SK-N-SH (cell line): Measurements from ENCODE around the gene MBD2. TPM values are rescaled to one million over a fixed set of nuclear protein-coding genes. Genes with fewer than 3 reads are reported as not detected.

Experiments used
- CTCF ChIA-PET: fragments of 300-600, 350-600 bp; formaldehyde crosslinking; extraction: SDS; loops from one replicate; lab custom pipeline; 2021; lab: Yijun Ruan, JAX
- POLR2A ChIA-PET: fragments of 350-600 bp; sonication (Branson Sonifier 250); formaldehyde crosslinking; extraction: SDS; loops from one replicate; lab custom pipeline; 2020; ENCODE audit warnings: antibody characterized with exemption, inconsistent platforms; lab: Yijun Ruan, JAX
- DNase-seq: peaks from one replicate; pipeline ENCODE4 v3.0.0; 2012
- H2AFZ ChIP-seq: fragments of 200-600 bp; sonication (generic); 2 replicates; pipeline ENCODE4 v1.8.1; 2016; ENCODE audit warnings: antibody characterized with exemption, mild to moderate bottlenecking, low read depth
- H3F3A ChIP-seq: fragments of 200-600 bp; sonication (generic); replicated peaks from 2 replicates; pipeline ENCODE3; 2016; ENCODE audit warnings: antibody characterized with exemption, mild to moderate bottlenecking; ENCODE audit not compliant: insufficient read depth
- H3K27ac ChIP-seq, 2 experiments: fragments of 200-500 bp in 1 of 2; fragments of 200-600 bp in 1 of 2; sonication (Bioruptor generic) in 1 of 2; sonication (generic), shearing (Covaris generic) in 1 of 2; 2 replicates each; pipeline versions ENCODE4 v1.5.1 to v1.6.1; 2014 to 2016; ENCODE audit warnings: low read depth in 2 of 2, inconsistent platforms in 1 of 2, low read length in 1 of 2, mild to moderate bottlenecking in 1 of 2, mixed read lengths in 1 of 2
- H3K27me3 ChIP-seq: fragments of 200-600 bp; sonication (generic), shearing (Covaris generic); 2 replicates; pipeline ENCODE4 v1.6.1; 2016; ENCODE audit warnings: mixed run types; ENCODE audit not compliant: insufficient read depth
- H3K36me3 ChIP-seq, 2 experiments: fragments of 200-500 bp in 1 of 2; fragments of 200-600 bp in 1 of 2; sonication (Bioruptor generic) in 1 of 2; sonication (generic) in 1 of 2; replicated peaks in 1 of 2; 2 replicates each; pipeline versions ENCODE3 to v1.5.1; 2014 to 2016; ENCODE audit warnings: low read length in 1 of 2, mild to moderate bottlenecking in 1 of 2; ENCODE audit not compliant: insufficient read depth in 2 of 2, control insufficient read depth in 1 of 2
- H3K4me1 ChIP-seq, 2 experiments: fragments of 200-500 bp in 1 of 2; fragments of 200-600 bp in 1 of 2; sonication (Bioruptor generic) in 1 of 2; sonication (generic), shearing (Covaris generic) in 1 of 2; 2 replicates each; pipeline versions ENCODE4 v1.5.1 to v1.6.1; 2014 to 2016; ENCODE audit warnings: low read depth in 1 of 2, low read length in 1 of 2, mixed run types in 1 of 2; ENCODE audit not compliant: insufficient read depth in 2 of 2, control insufficient read depth in 1 of 2
- H3K4me2 ChIP-seq: fragments of 200-600 bp; sonication (generic), shearing (Covaris generic); 2 replicates; pipeline ENCODE4 v1.6.1; 2017; ENCODE audit warnings: mixed run types
- H3K4me3 ChIP-seq, 2 experiments: fragments of 200-500 bp in 1 of 2; fragments of 200-600 bp in 1 of 2; sonication (Bioruptor generic) in 1 of 2; sonication (generic), shearing (Covaris generic) in 1 of 2; 2 replicates each; pipeline versions ENCODE4 v1.5.1 to v1.8.1; 2014 to 2016; ENCODE audit warnings: low read depth in 2 of 2, inconsistent platforms in 1 of 2, low read length in 1 of 2, mild to moderate bottlenecking in 1 of 2, mixed read lengths in 1 of 2, moderate library complexity in 1 of 2
- H3K79me2 ChIP-seq: fragments of 200-600 bp; sonication (generic); 2 replicates; pipeline ENCODE4 v1.8.1; 2017; ENCODE audit warnings: mild to moderate bottlenecking; ENCODE audit not compliant: insufficient read depth
- H3K9ac ChIP-seq: fragments of 200-600 bp; sonication (generic); 2 replicates; pipeline ENCODE4 v1.6.1; 2017; ENCODE audit warnings: mixed run types
- H3K9me2 ChIP-seq: fragments of 200-600 bp; sonication (generic); 2 replicates; pipeline ENCODE4 v1.6.1; 2017; ENCODE audit warnings: mixed run types
- H3K9me3 ChIP-seq: fragments of 200-600 bp; sonication (generic); 2 replicates; pipeline ENCODE4 v1.6.1; 2017; ENCODE audit warnings: mixed run types, mild to moderate bottlenecking, moderate library complexity
- H4K20me1 ChIP-seq: fragments of 200-600 bp; sonication (generic); 2 replicates; pipeline ENCODE4 v1.6.1; 2017; ENCODE audit warnings: mild to moderate bottlenecking, mixed run types; ENCODE audit not compliant: insufficient read depth
- CTCF ChIP-seq: fragments of 200-600 bp; sonication (generic); IDR thresholded peaks from 2 replicates; pipeline ENCODE4 v1.6.1; 2017; ENCODE audit warnings: antibody characterized with exemption, mild to moderate bottlenecking, moderate library complexity
- FOSL2 ChIP-seq: IDR thresholded peaks from 2 replicates; pipeline ENCODE4 v1.4.0; 2012; ENCODE audit warnings: low read depth, mild to moderate bottlenecking, moderate library complexity, borderline replicate concordance
- FOXJ3 ChIP-seq: sonication (generic); formaldehyde crosslinking; IDR thresholded peaks from 2 replicates; pipeline ENCODE4 v1.5.1; 2020; ENCODE audit warnings: mild to moderate bottlenecking, missing genetic modification reagents
- IRF3 ChIP-seq: fragments of 150-350 bp; IDR thresholded peaks from 2 replicates; pipeline ENCODE4 v1.6.1; 2016; ENCODE audit warnings: mild to moderate bottlenecking, low read depth, low read length
- MAX ChIP-seq: IDR thresholded peaks from 2 replicates; pipeline ENCODE4 v1.4.0; 2012; ENCODE audit warnings: low read depth
- NFIC ChIP-seq: IDR thresholded peaks from 2 replicates; pipeline ENCODE4 v1.4.0; 2012; ENCODE audit warnings: borderline replicate concordance
- NRF1 ChIP-seq: IDR thresholded peaks from 2 replicates; pipeline ENCODE4 v1.6.1; 2012; ENCODE audit warnings: low read depth, mild to moderate bottlenecking, low read length
- PBX3 ChIP-seq: IDR thresholded peaks from 2 replicates; pipeline ENCODE4; 2012
- RAD21 ChIP-seq: IDR thresholded peaks from 2 replicates; pipeline ENCODE4 v1.6.1; 2012; ENCODE audit warnings: mild to moderate bottlenecking, low read length
- REST ChIP-seq: IDR thresholded peaks from 2 replicates; pipeline ENCODE4 v1.6.1; 2012; ENCODE audit warnings: mild to moderate bottlenecking, low read depth, low read length, moderate library complexity
- RFX5 ChIP-seq: IDR thresholded peaks from 2 replicates; pipeline ENCODE4 v1.6.1; 2012; ENCODE audit warnings: mild to moderate bottlenecking, improper control_type of control experiment, low read length
- RXRA ChIP-seq: IDR thresholded peaks from 2 replicates; pipeline ENCODE4 v1.4.0; 2012; ENCODE audit warnings: low read depth, mild to moderate bottlenecking, borderline replicate concordance
- SIN3A ChIP-seq: IDR thresholded peaks from 2 replicates; pipeline ENCODE4 v1.6.1; 2012; ENCODE audit warnings: low read depth, mild to moderate bottlenecking, low read length, moderate library complexity, borderline replicate concordance
- TAF1 ChIP-seq: IDR thresholded peaks from 2 replicates; pipeline ENCODE4 v1.6.1; 2012; ENCODE audit warnings: low read depth, mild to moderate bottlenecking, low read length, moderate library complexity, borderline replicate concordance
- TCF12 ChIP-seq: IDR thresholded peaks from 2 replicates; pipeline ENCODE4 v1.4.0; 2012
- TEAD4 ChIP-seq: IDR thresholded peaks from 2 replicates; pipeline ENCODE4 v1.4.0; 2012; ENCODE audit warnings: mild to moderate bottlenecking, borderline replicate concordance; ENCODE audit not compliant: insufficient read depth
- USF1 ChIP-seq: IDR thresholded peaks from 2 replicates; pipeline ENCODE4 v1.4.0; 2012; ENCODE audit warnings: low read depth, borderline replicate concordance
- YY1 ChIP-seq: IDR thresholded peaks from 2 replicates; pipeline ENCODE4 v1.4.0; 2012; ENCODE audit warnings: low read depth, mild to moderate bottlenecking
- WGBS: methylation state at CpG from one replicate; pipeline ENCODE4 v1.1.6; 2017; ENCODE audit warnings: low lambda C conversion rate; 5-methylcytosine and 5-hydroxymethylcytosine counted together
- polyA plus RNA-seq, 3 experiments: library from polyadenylated mRNA; depleted of rRNA; stranded (reverse); fragments of >200 nt; gene quantifications; 2 replicates each; pipeline ENCODE4 v1.2.3, GENCODE V29; 2012

MBD2 gene
- polyA plus RNA-seq, 1 of the 3 experiments (the other 2 are of a cell fraction) = 12.5 TPM

- CTCF ChIA-PET = interaction anchor here (0.7 to 1.4 kb wide), 3 partner anchors 33 to 1633 kb away, joined by 4 read pairs; no protein-coding TSS in a partner anchor
- Histone ChIP-seq H3K27me3 (no peaks in the 10 kb centered on the region), H3K27ac (no peak overlapping the region), H3K9me3 (no peaks in the 10 kb centered on the region), H3K4me1 (peaks cover 0 to 18% of the 10 kb centered on the region in 2 experiments; a peak in 1 of 4 replicates), H3F3A (peaks cover 24% of the 10 kb centered on the region), H4K20me1 (no peaks in the 10 kb centered on the region), H3K4me3 (no peak overlapping the region), H3K4me2 (no peak overlapping the region), H3K9ac (no peak overlapping the region), H3K9me2 (no peaks in the 10 kb centered on the region), H2AFZ (no peak overlapping the region), H3K36me3 (peaks cover 37 to 60% of the 10 kb centered on the region in 2 experiments), H3K79me2 (peaks cover 24% of the 10 kb centered on the region; the same call in 1 of the 2 replicates)
- TF ChIP-seq RAD21 (no peak), NFIC (no peak), YY1 (no peak), TCF12 (no peak), FOSL2 (no peak), FOXJ3 (CRISPR knock-in tag) (no peak), MAX (no peak), TEAD4 (no peak), PBX3 (no peak), USF1 (no peak), RXRA (no peak), TAF1 (no peak)
- DNase-seq = no peak
- POLR2A ChIA-PET = no interaction called here
These were observed 63.2 kb downstream of the MBD2 start for GRCh38 chr18:54161267-54161666.

- WGBS = 90% methylated on average over 1 of the region's 1 CpG
- H3K9ac ChIP-seq = no peak overlapping the region
- peaks cover 18% of the 10 kb centered on the region for H3F3A ChIP-seq
- H3K9me2 ChIP-seq = no peaks in the 10 kb centered on the region
- ChIA-PET POLR2A (no interaction called here), CTCF (no interaction called here)
- no peaks in the 10 kb centered on the region for H3K9me3 ChIP-seq
- DNase-seq = no peak
- H3K4me2 ChIP-seq = no peak overlapping the region
- H2AFZ ChIP-seq = no peak overlapping the region
- H3K79me2 ChIP-seq = peaks cover 24% of the 10 kb centered on the region; the same call in 1 of the 2 replicates
- H4K20me1 ChIP-seq = no peaks in the 10 kb centered on the region
- TF ChIP-seq MAX (no peak), CTCF (no peak), REST (no peak), SIN3A (no peak), IRF3 (no peak), RFX5 (no peak), NRF1 (no peak)
- H3K27ac ChIP-seq = no peak overlapping the region
- H3K36me3 ChIP-seq = peaks cover 38 to 64% of the 10 kb centered on the region in 2 experiments
- peaks cover 0 to 18% of the 10 kb centered on the region in 2 experiments; a peak in 1 of 4 replicates for H3K4me1 ChIP-seq
- H3K4me3 ChIP-seq = no peak overlapping the region
- H3K27me3 ChIP-seq = no peaks in the 10 kb centered on the region
These were observed 64.6 kb downstream of the MBD2 start for GRCh38 chr18:54159906-54160305.
